Measurements from ENCODE around the gene ST6GALNAC3.
"Not testable (repeated sequence)": the region's sequence is repeated elsewhere in the genome, so short reads cannot be mapped to it uniquely, and the experiment has no call there.

ST6GALNAC3 gene

GRCh38 chr1:76640092-76640491 lies 565.5 kb downstream of the ST6GALNAC3 start:
- peak; percentile 10 for DNase-seq (ENCODE audit: low spot score)

GRCh38 chr1:76640723-76641122 lies 566.2 kb downstream of the ST6GALNAC3 start:
- no peak for DNase-seq (ENCODE audit: low spot score)

- no peak for DNase-seq (ENCODE audit: low spot score)
These were observed 569.6 kb downstream of the ST6GALNAC3 start for GRCh38 chr1:76644139-76644538.

DNA sequence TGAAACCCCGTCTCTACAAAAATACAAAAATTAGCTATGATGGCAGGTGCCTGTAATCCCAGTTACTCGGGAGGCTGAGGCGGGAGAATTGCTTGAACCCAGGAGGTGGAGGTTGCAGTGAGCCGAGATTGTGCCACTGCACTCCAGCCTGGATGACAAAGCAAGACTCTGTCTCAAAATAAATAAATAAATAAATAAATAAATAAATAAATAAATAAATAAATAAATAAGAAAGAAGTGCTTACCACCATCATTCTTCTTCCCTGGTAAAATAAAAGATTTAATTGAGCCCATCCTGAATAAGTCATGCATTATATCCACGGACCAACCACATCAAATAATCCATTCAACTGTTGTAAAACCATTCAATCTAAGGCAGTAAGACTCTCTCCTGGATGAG lies 578.3 kb downstream of the ST6GALNAC3 start:
- not testable (repeated sequence) for DNase-seq (ENCODE audit: low spot score)

DNA sequence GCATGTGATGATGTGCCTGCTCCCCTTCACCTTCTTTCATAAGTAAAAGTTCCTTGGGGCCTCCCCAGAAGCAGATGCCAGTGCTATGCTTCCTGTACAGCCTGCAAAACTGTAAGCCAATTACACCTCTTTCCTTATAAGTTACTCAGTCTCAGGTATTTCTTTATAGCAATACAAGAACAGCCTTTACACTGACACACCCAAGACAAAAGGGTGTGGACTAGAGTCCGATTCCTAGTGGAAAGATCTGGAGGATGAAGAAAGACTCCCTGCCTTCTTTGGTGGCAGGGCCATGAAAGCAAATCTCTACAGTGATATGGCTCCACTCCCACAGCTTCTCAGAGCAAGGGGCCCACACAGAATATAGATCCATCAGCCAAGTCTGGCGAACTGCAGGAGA lies 583.1 kb downstream of the ST6GALNAC3 start:
- no peak for DNase-seq (ENCODE audit: low spot score)

DNA sequence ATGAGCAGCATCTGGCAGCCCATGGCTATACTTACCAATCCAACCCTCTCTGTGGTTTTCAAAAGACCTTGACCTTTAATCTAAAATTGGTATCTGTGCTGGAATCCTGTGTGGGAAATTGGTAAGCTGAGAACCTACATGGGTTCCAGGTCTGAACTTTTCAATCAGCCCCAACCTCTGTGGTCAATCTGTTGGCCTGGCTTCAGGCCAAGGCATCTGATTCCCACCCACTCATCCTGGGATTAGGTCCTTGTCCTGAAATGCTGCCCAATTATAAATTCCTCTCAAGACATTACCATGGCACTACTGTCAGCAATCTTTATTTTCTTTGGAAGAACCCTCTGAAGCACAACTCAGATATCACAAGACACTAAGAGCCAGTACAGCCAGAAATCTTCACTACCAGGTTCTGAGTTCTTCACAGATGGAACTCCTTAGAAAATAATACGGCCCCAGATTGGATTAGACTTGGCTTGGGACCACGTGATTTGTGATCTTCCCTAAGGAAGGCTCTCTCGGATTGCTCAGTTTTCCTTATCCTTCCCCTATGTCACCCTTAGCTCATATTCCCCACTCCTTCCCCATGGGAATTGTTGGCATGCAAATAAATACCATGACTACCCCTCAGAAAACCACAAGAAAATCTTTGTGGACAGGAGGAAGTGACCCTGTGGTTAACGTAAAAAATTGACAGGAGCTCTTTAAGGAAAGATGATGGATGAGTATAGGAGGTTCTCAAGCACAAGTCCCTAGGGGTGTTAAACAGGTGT lies 584.8 kb downstream of the ST6GALNAC3 start:
- peak; percentile 41 for DNase-seq (ENCODE audit: low spot score)

GRCh38 chr1:76661531-76661930 lies 587.0 kb downstream of the ST6GALNAC3 start:
- no peak for DNase-seq (ENCODE audit: low spot score)

DNA sequence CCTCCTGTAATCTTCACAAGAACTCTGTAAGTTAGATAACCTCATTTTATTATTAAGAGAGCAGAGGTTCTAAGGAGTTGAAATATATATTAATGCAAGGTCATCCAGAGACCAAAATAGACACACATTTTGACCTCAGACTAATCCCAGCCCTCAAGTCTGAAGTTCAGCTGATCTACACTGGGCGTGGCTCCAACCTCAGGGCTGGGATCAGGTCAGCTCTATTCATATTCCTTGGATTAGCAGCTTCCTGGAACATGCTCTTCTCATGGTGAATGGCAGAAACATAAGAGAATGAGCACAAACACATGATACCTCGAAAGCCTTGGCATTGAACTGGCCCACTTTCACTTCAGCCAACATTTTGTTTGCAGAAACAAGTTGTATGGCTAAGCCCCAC lies 592.0 kb downstream of the ST6GALNAC3 start:
- no peak for DNase-seq (ENCODE audit: low spot score)

DNA sequence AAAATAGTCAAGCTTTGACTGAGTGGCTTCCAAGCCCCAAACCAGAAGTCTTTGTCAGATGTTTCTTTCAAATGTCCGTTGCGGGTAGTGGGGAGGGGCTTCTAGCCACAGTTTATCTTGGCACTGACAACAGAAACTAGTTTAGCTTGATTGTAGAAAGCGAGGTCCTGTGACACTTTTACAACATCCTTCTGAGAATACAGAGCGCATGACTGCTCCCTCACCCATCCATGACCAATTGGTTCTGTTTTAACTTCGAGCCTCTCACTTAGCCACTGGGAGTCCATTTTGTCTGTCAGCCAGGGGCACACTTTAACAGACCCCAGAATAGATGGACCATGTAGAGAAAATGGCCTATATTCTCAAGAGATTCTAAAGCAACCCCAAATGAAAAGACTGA lies 593.5 kb downstream of the ST6GALNAC3 start:
- DNase-seq (ENCODE audit: low spot score): peak; percentile 73

DNA sequence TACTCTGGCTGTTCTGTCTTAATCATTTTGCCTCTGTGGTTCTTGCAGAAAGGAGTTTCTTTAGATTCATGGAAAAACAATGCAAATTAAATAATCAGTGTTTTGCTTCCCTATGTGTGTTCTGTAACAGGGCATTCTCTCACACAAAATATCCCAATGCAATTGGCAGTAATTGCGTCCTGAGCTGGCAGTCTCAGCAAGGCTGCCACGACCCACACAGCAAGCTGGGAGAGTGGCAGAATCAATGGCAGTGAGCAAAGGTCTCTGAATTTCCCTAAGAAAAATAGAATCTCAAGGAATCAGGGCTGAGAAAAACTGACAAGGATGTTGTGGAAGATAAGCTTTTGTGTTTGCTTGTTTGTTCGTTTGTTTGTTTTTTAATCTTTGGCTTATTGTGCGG lies 594.6 kb downstream of the ST6GALNAC3 start:
- DNase-seq (ENCODE audit: low spot score): no peak

DNA sequence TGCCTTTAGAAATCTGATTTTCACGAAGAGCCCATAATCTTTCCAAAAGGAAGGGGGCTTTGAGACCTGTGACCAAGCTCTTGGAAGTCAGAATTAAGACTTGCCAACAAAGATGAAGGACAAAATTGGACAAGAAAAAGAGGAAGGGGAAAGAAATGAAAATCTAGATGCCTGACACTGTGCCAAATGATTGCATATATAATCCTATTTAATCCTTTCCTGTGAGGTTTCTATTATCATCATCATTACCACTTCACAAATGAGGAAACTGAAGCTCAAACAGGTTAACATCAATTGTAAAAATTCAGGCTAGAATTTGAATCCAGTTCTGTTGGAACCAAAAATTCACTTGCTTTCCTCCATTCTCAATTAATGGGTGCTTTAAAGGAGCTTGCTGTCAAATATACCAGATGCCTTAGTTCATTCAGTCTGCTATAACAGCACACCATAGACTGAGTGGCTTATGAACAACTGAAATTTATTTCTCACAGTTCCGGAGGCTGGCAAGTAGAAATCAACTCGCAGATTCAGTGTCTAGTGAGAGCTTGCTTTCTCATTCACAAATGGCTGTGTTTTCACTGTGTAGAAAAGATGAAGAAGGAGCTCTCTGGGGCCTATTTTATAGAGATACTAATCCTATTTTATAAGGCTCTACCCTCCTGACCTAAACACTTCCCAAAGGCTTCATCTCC lies 595.2 kb downstream of the ST6GALNAC3 start:
- no peak for DNase-seq (ENCODE audit: low spot score)

GRCh38 chr1:76674689-76675210 lies 600.2 kb downstream of the ST6GALNAC3 start:
- no peak for DNase-seq (ENCODE audit: low spot score)

DNA sequence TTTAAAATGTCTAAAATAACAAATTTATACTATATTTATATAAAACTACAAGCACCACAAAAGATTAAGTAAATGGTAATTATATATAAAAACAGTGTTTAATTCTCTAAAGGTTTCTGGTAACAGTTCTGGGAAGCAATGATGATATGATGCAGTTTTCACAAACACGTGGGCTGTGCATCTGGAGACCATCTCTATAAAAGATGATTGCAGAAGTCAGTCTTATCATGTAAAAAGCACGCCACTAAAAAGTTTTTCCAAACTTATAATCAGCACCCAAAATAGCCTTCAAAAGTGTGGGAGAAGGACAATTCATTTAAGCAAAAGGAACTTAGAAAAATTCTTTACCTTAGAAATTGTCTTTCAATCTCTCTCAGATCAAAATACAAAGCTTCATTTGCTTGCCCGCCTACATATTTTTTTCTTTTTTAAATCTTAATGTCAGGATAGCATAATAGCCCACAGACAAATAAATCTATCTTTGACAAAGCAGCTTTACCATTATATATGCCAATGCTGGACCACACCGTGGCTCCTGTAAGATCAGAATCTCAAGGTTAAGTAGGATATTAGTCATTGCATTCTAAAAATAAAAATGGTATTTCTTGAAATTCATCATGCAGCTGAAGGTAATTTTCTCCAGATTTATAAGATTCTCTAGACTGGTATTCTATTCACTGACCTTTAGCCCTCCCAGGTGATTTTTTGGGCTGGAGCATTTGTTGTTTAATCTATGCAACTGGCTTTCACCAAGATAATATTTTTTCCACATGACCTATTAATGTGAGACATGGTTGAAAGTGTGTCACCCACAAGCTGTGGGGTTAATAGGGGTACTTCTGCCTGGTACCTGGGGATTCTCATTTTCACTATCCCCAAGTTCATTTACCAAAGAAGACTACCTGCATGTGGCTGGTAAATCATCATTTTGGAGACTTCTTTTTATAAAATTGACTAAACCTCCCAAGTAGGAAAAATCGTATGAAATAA lies 603.2 kb downstream of the ST6GALNAC3 start:
- no peak for DNase-seq (ENCODE audit: low spot score)

DNA sequence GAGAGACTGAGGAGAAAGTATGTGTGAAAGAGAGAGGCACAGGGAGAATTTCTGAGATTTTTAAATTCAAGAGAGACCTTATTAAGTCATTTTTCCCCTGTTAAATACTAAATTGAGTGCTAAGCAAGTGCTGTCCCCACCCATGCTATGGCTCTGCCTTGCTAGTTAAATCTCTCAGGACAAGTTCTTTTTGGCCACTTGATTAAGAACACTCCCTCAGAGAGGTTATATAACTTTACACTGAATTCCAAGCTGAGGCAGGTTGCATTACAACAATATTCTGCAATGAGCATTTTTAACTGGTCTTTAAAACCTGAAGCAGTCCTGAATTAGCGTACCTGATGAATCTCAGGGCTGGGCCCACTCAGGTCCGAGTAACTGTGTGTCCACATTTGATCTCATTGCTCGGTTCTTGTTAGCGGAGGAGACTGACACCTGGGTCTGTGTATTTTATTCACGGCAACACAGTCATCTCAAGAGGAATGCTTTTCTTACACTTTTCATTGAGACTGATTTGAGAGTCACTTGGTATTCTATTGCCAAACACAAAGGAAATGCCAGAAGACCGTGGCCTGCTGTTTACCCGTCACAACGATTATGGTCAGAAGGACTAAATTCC lies 605.1 kb downstream of the ST6GALNAC3 start:
- no peak for DNase-seq (ENCODE audit: low spot score)

DNA sequence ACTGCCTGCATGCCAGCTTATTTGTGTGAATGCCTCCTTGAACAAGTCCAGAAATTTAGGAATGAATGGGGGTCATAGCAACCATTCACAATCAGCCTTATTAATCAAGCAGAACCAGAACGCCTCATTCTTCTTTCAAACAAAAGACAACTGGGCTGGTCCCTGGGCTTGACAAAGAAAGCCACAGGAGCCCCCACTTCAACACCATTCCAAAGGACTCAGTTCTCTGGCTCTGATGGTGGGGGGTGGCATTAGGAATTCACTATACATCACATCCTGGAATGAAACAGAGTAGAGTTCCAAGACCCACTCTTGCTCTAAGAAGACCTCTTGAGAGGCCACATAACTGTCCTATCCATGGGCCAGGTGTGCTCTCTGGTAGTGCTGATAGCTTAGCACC lies 606.1 kb downstream of the ST6GALNAC3 start:
- DNase-seq (ENCODE audit: low spot score): no peak

DNA sequence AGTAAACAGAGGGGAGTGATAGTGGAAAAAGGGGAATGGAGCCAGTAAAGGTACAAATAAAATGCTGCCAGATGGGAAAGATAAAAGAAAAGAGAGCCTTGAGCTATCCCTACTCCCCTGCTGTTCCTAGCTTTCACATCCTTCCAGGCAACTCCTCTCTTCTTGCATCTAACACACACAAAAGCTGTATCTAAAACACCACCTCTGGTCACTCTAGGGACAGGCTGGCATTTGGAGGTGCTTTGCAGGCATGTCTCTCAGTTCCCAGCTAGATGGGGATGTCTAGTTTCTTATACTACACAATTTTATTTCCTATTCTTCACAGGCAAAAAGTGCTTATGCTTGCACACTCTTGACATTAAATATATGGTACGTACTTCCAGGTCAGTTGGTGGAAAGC lies 607.6 kb downstream of the ST6GALNAC3 start:
- DNase-seq (ENCODE audit: low spot score): no peak
